ENCODE measurements around the gene CLCNKA.

CLCNKA gene

DNA sequence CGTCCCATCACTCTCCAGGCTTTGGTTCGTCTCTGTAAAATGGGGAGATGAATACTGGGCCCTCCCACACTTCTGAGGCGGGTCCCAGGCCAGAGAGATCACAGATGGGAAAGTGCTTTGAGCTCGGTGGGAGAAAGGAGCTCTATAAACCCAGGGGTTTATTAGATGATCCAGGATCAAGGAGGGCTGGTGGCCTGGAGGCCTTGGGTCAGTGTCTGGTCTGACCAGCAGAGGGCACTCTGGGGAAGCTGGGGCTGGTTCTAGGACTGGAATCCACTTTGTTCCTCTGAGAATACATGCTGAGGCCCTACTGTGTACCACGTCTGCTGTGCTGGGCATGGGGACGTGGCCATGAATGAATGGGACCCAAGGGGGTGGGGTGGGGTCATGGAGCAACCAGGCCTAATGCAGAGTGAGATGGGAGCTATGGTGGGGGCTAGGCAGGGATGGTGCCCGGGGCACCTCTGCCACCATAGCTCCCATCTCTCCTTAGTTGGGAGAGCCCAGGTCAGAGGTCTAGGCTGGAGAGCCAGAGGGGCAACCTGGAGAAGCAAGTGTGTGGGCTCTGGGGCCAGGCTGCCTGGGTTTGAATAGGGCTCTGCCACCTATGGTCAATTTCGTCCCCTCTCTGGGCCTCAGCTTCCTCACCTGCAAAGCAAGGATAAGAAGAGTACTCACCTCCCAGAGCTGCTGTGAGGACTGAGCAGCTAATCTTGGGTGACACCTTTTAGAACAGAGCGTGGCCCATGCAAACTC is 60.6 kb downstream of the CLCNKA start:
- peak; percentile 82 for DNase-seq

DNA sequence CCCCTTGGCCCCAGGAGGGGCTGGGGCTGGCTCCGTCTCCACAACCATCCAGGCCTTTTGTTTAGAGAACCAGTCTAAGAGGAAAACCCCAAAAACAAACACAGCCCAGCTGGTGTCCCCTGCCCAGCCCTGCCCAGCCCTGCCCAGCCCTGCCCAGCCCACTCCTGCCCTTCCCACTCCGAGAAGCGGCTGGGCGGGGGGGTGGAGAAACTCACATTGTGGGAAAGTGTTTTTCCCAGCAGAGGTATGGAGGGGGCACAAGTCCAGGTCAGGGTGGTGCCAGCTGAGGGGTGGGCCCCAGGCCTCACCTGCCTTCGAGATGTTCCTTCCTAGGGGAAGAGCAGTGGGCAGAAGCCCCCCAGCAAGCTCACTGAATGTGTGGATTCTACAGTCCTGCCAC is 61.6 kb downstream of the CLCNKA start:
- no peak for DNase-seq
